HUDEP-2 (cell line): ENCODE results near the gene SIM1.
A peak's percentile ranks its signal among the peaks of the same experiment; 100 is the strongest.

Experiments
- DNase-seq, 76 experiments: peaks; one replicate each; lab custom pipeline; 2025; ENCODE audit not compliant: unreplicated experiment in 76 of 76; lab: John Stamatoyannopoulos, UW

The SIM1 gene

GRCh38 chr6:100473182-100473581 is 8.5 kb upstream of the SIM1 start:
- no peak for DNase-seq

GRCh38 chr6:100472674-100473073 is 8.0 kb upstream of the SIM1 start:
- no peak for DNase-seq

GRCh38 chr6:100470422-100471120 is 5.8 kb upstream of the SIM1 start:
- no peak for DNase-seq

- no peak for DNase-seq
Observed at GRCh38 chr6:100469101-100469859, 4.6 kb upstream of the SIM1 start.

GRCh38 chr6:100468016-100468622 is 3.4 kb upstream of the SIM1 start:
- no peak for DNase-seq

- DNase-seq: no peak
Observed at GRCh38 chr6:100467129-100468015, 2.7 kb upstream of the SIM1 start.

- DNase-seq: peak in 1 of 76 experiments; percentile 25
Observed at GRCh38 chr6:100466410-100467128, 1.8 kb upstream of the SIM1 start.

GRCh38 chr6:100465701-100466409 is 1.1 kb upstream of the SIM1 start:
- no peak for DNase-seq

- peak in 2 of 76 experiments; percentile 36 to 42 for DNase-seq
Observed at GRCh38 chr6:100464162-100464851, 414 bp downstream of the SIM1 start.

GRCh38 chr6:100463630-100464161 is 1.0 kb downstream of the SIM1 start:
- DNase-seq: no peak

- DNase-seq: no peak
Observed at GRCh38 chr6:100462706-100463629, 1.8 kb downstream of the SIM1 start.

- no peak for DNase-seq
Observed at GRCh38 chr6:100461917-100462705, 2.6 kb downstream of the SIM1 start.

- no peak for DNase-seq
Observed at GRCh38 chr6:100461278-100461916, 3.3 kb downstream of the SIM1 start.

GRCh38 chr6:100460650-100461204 is 4.0 kb downstream of the SIM1 start:
- DNase-seq: peak in 1 of 76 experiments; percentile 21

GRCh38 chr6:100459592-100460184 is 5.0 kb downstream of the SIM1 start:
- no peak for DNase-seq
